GM20431 (cell line): Measurements from ENCODE around the gene PARM1.

ENCODE experiments used
- in situ Hi-C: fragments of 300-500 bp; cut with MseI, MboI; formaldehyde crosslinking; loops from one replicate; pipeline ENCODE4 v1.15.0; 2020; ENCODE audit warnings: low sequenced_read_pairs; ENCODE audit not compliant: unreplicated experiment

Gene PARM1

GRCh38 chr4:74932832-74933561 lies at the start of gene PARM1:
Gene PARM1 (plus strand): TSS chr4:74933116. CDS start chr4:74933328, 212 bp downstream.
- in situ Hi-C loops, result loop anchor here (25.0 kb wide), 1 partner anchor 354 kb away; no protein-coding TSS in a partner anchor

GRCh38 chr4:74884266-74884665 lies 48.6 kb upstream of the PARM1 start:
- in situ Hi-C loops, result no loop called here

DNA sequence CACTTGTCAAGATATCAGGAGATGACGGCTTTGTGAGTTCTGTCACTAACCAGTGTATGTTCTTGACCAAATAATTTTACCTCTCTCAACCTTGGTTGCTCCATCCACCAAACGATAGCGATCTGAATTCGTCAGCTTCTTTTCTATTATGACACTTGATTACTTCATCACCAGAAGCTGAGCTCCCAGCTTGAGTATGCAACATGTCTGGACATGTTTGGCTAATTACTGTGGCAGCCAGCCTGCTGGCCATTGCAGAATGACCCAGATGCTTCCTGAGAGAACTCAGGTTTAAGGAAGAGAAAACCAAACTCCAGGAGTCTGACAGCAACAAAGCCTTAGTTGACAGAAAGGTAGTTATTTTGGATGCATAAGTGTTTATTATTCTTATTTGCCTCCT lies 46.4 kb upstream of the PARM1 start:
- in situ Hi-C loops, result no loop called here

- in situ Hi-C loops, result no loop called here
Observed at GRCh38 chr4:74890341-74890740, 42.6 kb upstream of the PARM1 start.

- in situ Hi-C loops, result no loop called here
Observed at GRCh38 chr4:74891037-74891436, 41.9 kb upstream of the PARM1 start.

DNA sequence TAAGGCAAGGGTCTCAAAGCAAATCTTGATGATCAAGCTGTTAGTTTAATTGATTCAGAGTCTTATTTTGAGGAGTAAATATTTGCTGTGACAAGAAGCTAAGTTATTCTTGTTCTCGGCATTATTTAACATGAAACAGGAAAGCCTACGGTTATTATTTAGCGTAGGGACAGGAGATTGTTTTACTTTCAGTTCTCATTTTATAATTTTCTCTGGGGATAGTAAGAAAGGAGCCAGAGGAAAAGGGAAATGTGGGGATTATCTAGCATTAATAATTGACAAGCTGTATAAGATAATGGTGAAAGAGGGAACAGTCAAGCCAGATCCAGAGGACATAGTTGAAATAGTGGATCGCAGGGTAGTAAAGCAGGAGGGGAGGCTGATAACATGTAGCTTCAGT lies 39.7 kb upstream of the PARM1 start:
- in situ Hi-C loops, result no loop called here

DNA sequence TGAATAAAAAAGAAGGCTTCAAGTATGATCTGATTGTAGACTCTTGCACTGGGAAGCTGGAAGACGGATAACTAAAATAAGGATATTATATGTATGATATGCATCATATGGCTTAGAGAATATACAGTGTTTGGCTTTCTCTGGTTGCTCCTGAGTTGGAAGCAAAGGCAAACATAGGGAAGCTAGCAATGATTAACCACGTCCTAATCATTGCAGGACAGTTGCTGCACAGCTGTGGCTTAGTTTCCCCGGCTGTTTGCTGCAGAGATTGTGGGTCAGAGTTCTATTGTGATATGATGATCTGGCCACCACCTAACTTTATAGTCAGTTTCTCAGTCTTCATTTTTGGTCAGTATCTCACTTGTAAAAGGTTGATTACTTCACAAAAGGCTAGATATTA lies 36.3 kb upstream of the PARM1 start:
- in situ Hi-C loops, result no loop called here

GRCh38 chr4:74897386-74897785 lies 35.5 kb upstream of the PARM1 start:
- in situ Hi-C loops, result no loop called here

DNA sequence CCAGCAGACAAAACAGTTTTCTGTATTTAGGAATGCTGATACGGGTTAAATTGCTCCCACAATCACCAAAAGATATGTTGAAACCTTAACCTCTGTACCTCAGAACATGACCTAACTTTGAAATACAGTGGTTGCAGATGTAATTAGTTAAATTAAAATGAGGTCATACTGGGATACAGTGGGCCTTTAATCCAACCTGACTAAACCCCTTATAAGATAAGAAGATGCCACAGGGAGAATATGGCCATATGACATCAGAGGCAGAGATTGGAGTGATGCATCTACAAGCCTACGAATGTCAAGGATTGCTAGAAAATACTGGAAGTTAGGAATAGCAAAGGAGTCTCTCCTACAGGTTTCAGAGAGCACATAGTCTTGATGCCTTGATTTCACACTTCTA lies 32.1 kb upstream of the PARM1 start:
- in situ Hi-C loops, result no loop called here

DNA sequence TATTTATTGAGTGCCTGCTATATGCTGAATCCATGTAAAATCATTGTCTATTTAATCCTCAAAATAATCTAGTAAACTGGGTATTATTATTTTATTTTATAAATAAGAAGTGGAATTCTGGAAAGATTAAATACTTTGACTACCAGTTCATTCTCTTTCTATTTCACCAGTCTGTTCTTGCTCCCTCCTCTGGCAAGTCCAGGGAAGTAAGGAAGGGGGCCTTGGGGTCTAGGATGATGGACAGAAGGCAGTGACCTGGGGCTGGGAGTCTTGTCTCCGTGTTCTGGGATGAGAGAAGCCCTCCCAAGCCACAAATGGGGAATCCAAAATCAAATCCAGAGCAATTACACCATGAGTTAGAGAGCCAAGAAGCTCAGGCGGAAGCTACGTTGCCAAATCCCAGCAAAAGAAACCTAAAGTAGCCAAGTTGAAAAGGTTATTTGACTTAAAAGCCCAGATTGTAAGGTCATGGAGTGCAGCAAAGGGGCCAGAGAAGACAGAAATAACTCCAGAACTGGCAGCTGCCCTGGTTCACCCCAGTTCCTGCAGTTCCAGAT lies 28.3 kb upstream of the PARM1 start:
- in situ Hi-C loops, result no loop called here

GRCh38 chr4:74906771-74907170 lies 26.1 kb upstream of the PARM1 start:
- in situ Hi-C loops, result no loop called here

DNA sequence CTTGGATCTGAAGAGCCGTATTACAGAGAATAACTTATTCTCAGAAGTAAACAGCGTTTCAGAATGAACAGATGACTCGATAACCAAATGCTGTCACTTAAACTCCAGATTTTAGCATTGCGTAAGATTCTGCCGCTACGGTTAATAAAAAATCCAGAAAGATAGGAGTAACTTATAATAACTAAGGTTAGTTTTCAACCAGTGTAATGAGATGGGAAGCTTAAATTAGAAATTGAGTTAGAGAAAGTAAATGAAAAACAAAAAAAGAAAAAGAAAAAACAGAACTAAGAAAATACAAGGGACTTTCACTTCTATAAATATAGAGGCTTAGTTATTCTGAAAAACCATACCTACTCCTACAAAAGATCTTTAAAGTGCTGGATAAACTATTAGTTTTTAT lies 13.1 kb upstream of the PARM1 start:
- in situ Hi-C loops, result no loop called here

DNA sequence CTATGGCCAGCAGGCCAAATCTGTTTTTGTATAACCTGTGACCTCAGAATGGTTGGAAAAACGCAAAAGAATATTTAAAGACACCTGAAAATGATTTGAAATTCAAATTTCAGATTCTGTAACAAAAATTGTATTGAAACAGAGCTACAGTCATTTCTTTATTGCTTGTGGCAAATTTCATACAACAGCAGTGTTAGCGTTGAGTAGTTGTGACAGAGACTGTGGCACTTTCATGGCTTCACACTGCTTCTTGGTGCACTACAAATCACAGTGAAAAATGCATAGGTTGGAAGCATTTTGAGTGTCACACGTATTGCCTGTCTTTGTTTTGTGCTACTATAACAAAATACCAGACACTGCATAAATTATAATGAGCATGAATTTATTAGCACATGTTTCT lies 12.2 kb upstream of the PARM1 start:
- in situ Hi-C loops, result no loop called here

DNA sequence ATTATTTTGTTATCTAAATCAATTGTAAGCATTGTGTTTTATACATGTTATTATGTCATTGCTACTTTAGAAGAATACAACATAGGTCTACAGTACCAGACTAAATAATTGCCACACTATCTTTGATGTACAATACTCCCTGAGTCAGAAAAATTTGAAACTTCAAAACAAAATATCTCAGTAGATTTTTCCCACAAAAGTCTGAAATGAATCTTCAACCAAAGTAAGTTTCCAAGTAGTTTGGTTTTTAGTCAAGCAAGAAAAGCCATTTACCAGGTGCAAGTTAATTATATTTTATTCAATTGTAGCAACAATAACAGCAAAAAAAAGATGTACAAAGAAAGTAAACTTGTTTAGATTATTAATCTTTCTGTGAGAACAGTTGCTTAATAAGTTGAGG lies 11.4 kb upstream of the PARM1 start:
- in situ Hi-C loops, result no loop called here

DNA sequence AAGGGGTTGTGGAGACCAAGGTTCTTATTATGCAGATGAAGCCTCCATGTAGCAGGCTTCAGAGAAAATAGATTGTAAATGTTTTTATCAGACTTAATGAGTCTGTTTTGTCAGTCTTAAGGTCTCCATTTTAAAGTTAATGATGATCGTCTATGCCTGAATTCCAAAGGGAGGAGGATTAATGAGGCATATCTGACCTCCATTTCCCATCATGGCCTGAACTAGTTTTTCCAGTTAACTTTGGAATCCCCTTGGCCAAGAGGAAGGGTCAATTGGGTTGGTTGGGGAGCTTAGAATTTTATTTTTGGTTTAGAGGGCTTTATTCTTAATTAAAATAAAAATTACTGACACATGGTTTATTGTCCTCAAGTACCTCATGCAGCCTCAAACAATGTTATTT lies 6.9 kb upstream of the PARM1 start:
- in situ Hi-C loops, result loop anchor here (25.0 kb wide), 1 partner anchor 361 kb away; no protein-coding TSS in a partner anchor

GRCh38 chr4:74930162-74930561 lies 2.8 kb upstream of the PARM1 start:
- in situ Hi-C loops, result loop anchor here (25.0 kb wide), 1 partner anchor 357 kb away; no protein-coding TSS in a partner anchor

GRCh38 chr4:74931376-74931775 lies 1.5 kb upstream of the PARM1 start:
- in situ Hi-C loops, result loop anchor here (25.0 kb wide), 1 partner anchor 356 kb away; no protein-coding TSS in a partner anchor

- in situ Hi-C loops, result loop anchor here (25.0 kb wide), 1 partner anchor 355 kb away; no protein-coding TSS in a partner anchor
Observed at GRCh38 chr4:74932010-74932409, 906 bp upstream of the PARM1 start.

DNA sequence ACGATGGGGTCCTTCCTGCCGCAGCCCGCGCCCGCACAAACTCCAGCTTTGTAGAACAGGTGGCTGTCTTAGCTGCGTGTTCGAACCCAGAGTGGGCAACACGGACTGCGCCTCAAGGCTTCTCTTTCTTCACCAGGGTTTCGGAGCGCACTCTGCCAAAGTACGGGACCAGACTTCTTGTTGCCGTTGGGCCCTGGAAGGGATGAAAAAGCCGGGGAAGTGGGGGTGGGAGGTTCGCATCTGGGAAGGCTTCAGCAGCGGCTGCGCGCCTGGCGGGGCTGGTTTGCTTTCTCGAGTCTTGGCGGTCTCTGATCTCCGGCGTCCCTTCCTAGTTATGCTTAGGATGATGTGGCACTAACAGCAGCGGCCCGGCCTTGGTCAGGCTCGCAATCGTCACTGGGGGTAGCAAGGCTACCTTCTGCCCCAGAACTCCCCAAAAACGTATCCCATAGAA lies 673 bp downstream of the PARM1 start:
- in situ Hi-C loops, result loop anchor here (25.0 kb wide), 1 partner anchor 354 kb away; no protein-coding TSS in a partner anchor

- in situ Hi-C loops, result loop anchor here (25.0 kb wide), 1 partner anchor 353 kb away; no protein-coding TSS in a partner anchor
Observed at GRCh38 chr4:74934016-74934831, 1.3 kb downstream of the PARM1 start.
